HepG2 (cell line): ENCODE results near the gene KDR. TPM values are rescaled to one million over a fixed set of nuclear protein-coding genes. Genes with fewer than 3 reads are reported as not detected.

Experiments
- ATAC-seq: fragments of 200-7000 bp; cut with Tn5 transposase; 3 replicates; pipeline ENCODE4 v1.9.1; 2020; ENCODE audit warnings: mild to moderate bottlenecking, moderate library complexity
- BruUV-seq: library from RNA; stranded (reverse); fragments of 400-500 nt; replicated peaks from 2 replicates; lab custom pipeline; 2021; lab: Mats Ljungman, UMichigan
- CTCF ChIA-PET: fragments of 300-600 bp; formaldehyde crosslinking; extraction: SDS; loops from one replicate; lab custom pipeline; 2021; ENCODE audit warnings: low total read pairs, inconsistent platforms, low intra/inter-chr PET ratio; lab: Yijun Ruan, JAX
- POLR2A ChIA-PET: fragments of 350-600 bp; sonication (Branson Sonifier 250); formaldehyde crosslinking; loops from one replicate; lab custom pipeline; 2020; ENCODE audit warnings: antibody characterized with exemption, inconsistent platforms; lab: Yijun Ruan, JAX
- DNase-seq: peaks from one replicate; pipeline ENCODE4 v3.0.0-alpha.2; 2015; ENCODE audit warnings: low spot score
- FAIRE-seq: peaks from 3 replicates; lab custom pipeline; 2011; peaks lifted over from hg19 to GRCh38; lab: Jason Lieb, UNC
- H2AFZ ChIP-seq: one replicate; pipeline ENCODE4 v1.6.1; 2011; ENCODE audit warnings: low read length, inconsistent platforms
- H3K27ac ChIP-seq: fragments of 300-600 bp; 3 replicates; pipeline ENCODE4 v1.8.0; 2011; ENCODE audit warnings: mixed run types, mild to moderate bottlenecking, mixed read lengths, low read length, inconsistent platforms; ENCODE audit not compliant: insufficient read depth; ENCODE audit errors: extremely low read length
- H3K27me3 ChIP-seq, 2 experiments: fragments of 200-600 bp in 1 of 2; 2 replicates in 1 of 2; 3 replicates in 1 of 2; pipeline versions ENCODE4 v1.6.0 to v1.8.0; 2011; ENCODE audit warnings: low read length in 2 of 2, mild to moderate bottlenecking in 2 of 2, moderate library complexity in 2 of 2, inconsistent platforms in 1 of 2; ENCODE audit not compliant: insufficient read depth in 2 of 2, control insufficient read depth in 1 of 2
- H3K36me3 ChIP-seq, 2 experiments: fragments of 200-600 bp in 1 of 2; replicated peaks in 1 of 2; 2 replicates in 1 of 2; 3 replicates in 1 of 2; pipeline versions ENCODE4 v1.5.1 to v1.8.0; 2011; ENCODE audit warnings: low read length in 2 of 2, inconsistent platforms in 1 of 2; ENCODE audit not compliant: insufficient read depth in 2 of 2, control insufficient read depth in 1 of 2
- H3K4me1 ChIP-seq: 2 replicates; pipeline ENCODE4 v1.5.1; 2012; ENCODE audit warnings: low read length, inconsistent platforms; ENCODE audit not compliant: insufficient read depth
- H3K4me2 ChIP-seq: 2 replicates; pipeline ENCODE4 v1.6.0; 2011; ENCODE audit warnings: low read depth, low read length, inconsistent platforms
- H3K4me3 ChIP-seq, 3 experiments: fragments of 200-600 bp in 1 of 3; sonication (generic), shearing (Covaris generic) in 1 of 3; replicated peaks in 1 of 3; 2 replicates each; pipeline ENCODE4 v1.5.1; 2011 to 2016; ENCODE audit warnings: low read length in 3 of 3, inconsistent platforms in 2 of 3, low read depth in 2 of 3, mild to moderate bottlenecking in 2 of 3, control low read depth in 1 of 3, mixed read lengths in 1 of 3; ENCODE audit not compliant: insufficient read depth in 1 of 3
- H3K79me2 ChIP-seq: one replicate; pipeline ENCODE4 v1.6.1; 2011; ENCODE audit warnings: low read length, inconsistent platforms; ENCODE audit not compliant: insufficient read depth
- H3K9ac ChIP-seq: 2 replicates; pipeline ENCODE4 v1.6.0; 2011; ENCODE audit warnings: mild to moderate bottlenecking, low read depth, low read length, inconsistent platforms; ENCODE audit not compliant: insufficient read depth
- H3K9me3 ChIP-seq: 2 replicates; pipeline ENCODE4 v1.5.1; 2012; ENCODE audit warnings: mild to moderate bottlenecking, low read length
- H4K20me1 ChIP-seq: 2 replicates; pipeline ENCODE4 v1.6.0; 2011; ENCODE audit warnings: inconsistent platforms, mild to moderate bottlenecking, low read length, moderate library complexity; ENCODE audit not compliant: insufficient read depth
- ELF4 ChIP-seq: sonication (generic); formaldehyde crosslinking; IDR thresholded peaks from 2 replicates; pipeline ENCODE4 v1.5.0; 2020; ENCODE audit warnings: missing genetic modification reagents, mild to moderate bottlenecking, moderate library complexity, borderline replicate concordance
- FOSL2 ChIP-seq: sonication (generic); formaldehyde crosslinking; IDR thresholded peaks from 2 replicates; pipeline ENCODE4 v1.4.0; 2020; ENCODE audit warnings: missing genetic modification reagents
- FOXJ3 ChIP-seq: sonication (generic); formaldehyde crosslinking; IDR thresholded peaks from 2 replicates; pipeline ENCODE4 v1.4.0; 2020; ENCODE audit warnings: missing genetic modification reagents, mild to moderate bottlenecking, borderline replicate concordance
- HNRNPK ChIP-seq: fragments of 200-400 bp; formaldehyde crosslinking; IDR thresholded peaks from 2 replicates; pipeline ENCODE4 v1.6.1; 2018; ENCODE audit warnings: low read length, low read depth, moderate library complexity, mild to moderate bottlenecking; ENCODE audit not compliant: poor library complexity, severe bottlenecking
- HOXA5 ChIP-seq: sonication (generic); formaldehyde crosslinking; IDR thresholded peaks from 2 replicates; pipeline ENCODE4 v1.4.0; 2020; ENCODE audit warnings: missing genetic modification reagents
- JUNB ChIP-seq: sonication (generic); formaldehyde crosslinking; IDR thresholded peaks from 2 replicates; pipeline ENCODE4 v1.8.0; 2022; ENCODE audit warnings: missing genetic modification reagents, mild to moderate bottlenecking, borderline replicate concordance
- POGZ ChIP-seq: sonication (generic); formaldehyde crosslinking; IDR thresholded peaks from 2 replicates; pipeline ENCODE4 v1.4.0; 2020; ENCODE audit warnings: mild to moderate bottlenecking, missing genetic modification reagents
- RCOR2 ChIP-seq: IDR thresholded peaks from 2 replicates; pipeline ENCODE4 v1.6.1; 2016; ENCODE audit warnings: missing biosample characterization, missing genetic modification reagents
- TERF1 ChIP-seq: sonication (generic); formaldehyde crosslinking; IDR thresholded peaks from 2 replicates; pipeline ENCODE4 v1.8.0; 2022; ENCODE audit warnings: mild to moderate bottlenecking, missing genetic modification reagents, moderate library complexity
- TGIF2 ChIP-seq: IDR thresholded peaks from 2 replicates; pipeline ENCODE4 v1.6.1; 2016; ENCODE audit warnings: control low read depth, missing compliant biosample characterization
- TRAFD1 ChIP-seq: sonication (generic); formaldehyde crosslinking; IDR thresholded peaks from 2 replicates; pipeline ENCODE4 v1.5.1; 2020; ENCODE audit warnings: missing genetic modification reagents, mild to moderate bottlenecking, borderline replicate concordance
- ZNF10 ChIP-seq: sonication (generic); formaldehyde crosslinking; IDR thresholded peaks from 2 replicates; pipeline ENCODE4 v1.4.0; 2020; ENCODE audit warnings: mild to moderate bottlenecking, low read depth, missing genetic modification reagents, borderline replicate concordance
- ZNF230 ChIP-seq: sonication (generic); formaldehyde crosslinking; IDR thresholded peaks from 2 replicates; pipeline ENCODE4 v1.4.0; 2020; ENCODE audit warnings: mild to moderate bottlenecking, missing genetic modification reagents
- ZNF232 ChIP-seq: sonication (generic); formaldehyde crosslinking; IDR thresholded peaks from 2 replicates; pipeline ENCODE4 v1.4.0; 2020; ENCODE audit warnings: missing genetic modification reagents, borderline replicate concordance
- ZNF350 ChIP-seq: sonication (generic); formaldehyde crosslinking; IDR thresholded peaks from 2 replicates; pipeline ENCODE4 v1.4.0; 2020; ENCODE audit warnings: mild to moderate bottlenecking, low read depth, missing genetic modification reagents, borderline replicate concordance
- ZNF605 ChIP-seq: sonication (generic); formaldehyde crosslinking; IDR thresholded peaks from 2 replicates; pipeline ENCODE4 v1.8.0; 2022; ENCODE audit warnings: mild to moderate bottlenecking, missing genetic modification reagents
- ZNF766 ChIP-seq: sonication (generic); formaldehyde crosslinking; IDR thresholded peaks from 2 replicates; pipeline ENCODE4 v1.5.0; 2020; ENCODE audit warnings: missing genetic modification reagents, borderline replicate concordance
- ZNF775 ChIP-seq: sonication (generic); formaldehyde crosslinking; IDR thresholded peaks from 2 replicates; pipeline ENCODE4 v1.4.0; 2020; ENCODE audit warnings: missing genetic modification reagents, mild to moderate bottlenecking, moderate library complexity, borderline replicate concordance
- ZSCAN25 ChIP-seq: sonication (generic); formaldehyde crosslinking; IDR thresholded peaks from 2 replicates; pipeline ENCODE4 v1.8.0; 2022; ENCODE audit warnings: mild to moderate bottlenecking, missing genetic modification reagents
- ZSCAN9 ChIP-seq: IDR thresholded peaks from 2 replicates; pipeline ENCODE4 v1.6.1; 2016; ENCODE audit warnings: borderline replicate concordance
- WGBS: methylation state at CpG from one replicate; pipeline ENCODE4 v1.1.6; 2017; ENCODE audit warnings: low lambda C conversion rate; 5-methylcytosine and 5-hydroxymethylcytosine counted together
- in situ Hi-C: cut with HindIII; loops from 2 replicates; pipeline ENCODE4 v1.10.0; 2017; ENCODE audit warnings: low pct_unique_long_range_greater_than_20kb; ENCODE audit not compliant: extremely low pct_ligation_motif_present
- intact Hi-C: fragments of 100-400 bp; cut with micrococcal nuclease; formaldehyde crosslinking; loops from one replicate; pipeline ENCODE4 v1.10.0; 2022; ENCODE audit not compliant: unreplicated experiment
- polyA plus RNA-seq, 8 experiments: library from polyadenylated mRNA; depleted of rRNA in 3 of 8; stranded (reverse) in 7 of 8; unstranded in 1 of 8; fragments of >200 nt; fragmentation: Illumina TruSeq in 4 of 8; extraction: Trizol in 4 of 8; gene quantifications; 2 replicates each; pipeline versions ENCODE4 v1.2.1 to v1.2.3, GENCODE V29; 2011 to 2016; ENCODE audit warnings: low read depth in 4 of 8, missing spikeins in 1 of 8, mixed read lengths in 1 of 8; ENCODE audit not compliant: insufficient read depth in 1 of 8
- total RNA-seq, 5 experiments: library from RNA; depleted of rRNA; stranded (reverse); fragments of >200 nt; fragmentation: Illumina TruSeq; extraction: Trizol; gene quantifications; 2 replicates each; pipeline ENCODE4 v1.2.3, GENCODE V29; 2016; ENCODE audit warnings: low read depth in 1 of 5

KDR gene
- total and polyA plus RNA-seq, 2 of the 13 experiments (the other 11 are each of a cell fraction or from before 2014, with no cell fraction given) = not detected

- no peaks in the 10 kb centered on the region for H3K36me3 ChIP-seq
- no peak overlapping the region for H2AFZ ChIP-seq
- CTCF ChIA-PET = no interaction called here
- no peak overlapping the region for H3K4me3 ChIP-seq
- intact Hi-C loops = no loop called here
- no peak for TF ChIP-seq ZNF605 (CRISPR knock-in tag)
- no peak for TF ChIP-seq FOXJ3
- TF ChIP-seq ZNF10 (CRISPR knock-in tag) = no peak
- no peak for TF ChIP-seq JUNB (CRISPR knock-in tag)
- no peak for TF ChIP-seq TRAFD1 (CRISPR knock-in tag)
- TF ChIP-seq ZNF775 (CRISPR knock-in tag) = no peak
- TF ChIP-seq ZNF232 (CRISPR knock-in tag) = no peak
- no peak for TF ChIP-seq FOSL2 (CRISPR knock-in tag)
- no peak for TF ChIP-seq ZNF766
- TF ChIP-seq RCOR2 (CRISPR knock-in tag) = no peak
- TF ChIP-seq ZNF350 (CRISPR knock-in tag) = no peak
- TF ChIP-seq TGIF2 = no peak
- TF ChIP-seq POGZ (CRISPR knock-in tag) = no peak
- no peak for TF ChIP-seq ZSCAN25 (CRISPR knock-in tag)
- no peak for TF ChIP-seq ZNF230
- no peak for TF ChIP-seq HNRNPK
- TF ChIP-seq TERF1 (CRISPR knock-in tag) = no peak
- no peak for TF ChIP-seq ELF4 (CRISPR knock-in tag)
- TF ChIP-seq ZSCAN9 (CRISPR knock-in tag) = no peak
- TF ChIP-seq HOXA5 (CRISPR knock-in tag) = no peak
- TF ChIP-seq, all 625 proteins: peak for 0
- BruUV-seq = no TSS peak
- Histone ChIP-seq H3K9ac (no peak overlapping the region), H3K9me3 (no peaks in the 10 kb centered on the region), H4K20me1 (no peaks in the 10 kb centered on the region), H3K27me3 (0 out of 5 replicates have a peak, but pooled peaks cover 0 to 1% of the 10 kb centered on the region in 2 experiments), H3K79me2 (no peaks in the 10 kb centered on the region), H3K27ac (no peak overlapping the region), H3K4me2 (no peak overlapping the region), H3K4me1 (no peaks in the 10 kb centered on the region)
- WGBS = 0% methylated on average over 1 of the region's 1 CpG
- POLR2A ChIA-PET = no interaction called here
- DNase-seq = no peak
- FAIRE-seq = no peak
- no peak for ATAC-seq
- in situ Hi-C loops = no loop called here
These were observed 89.5 kb downstream of the KDR start for GRCh38 chr4:55035892-55036291.
